Neutrophil (primary cell): ENCODE data around the gene SRSF11.

ENCODE experiments used
- H3K27ac ChIP-seq: fragments of 200-600 bp; sonication (generic); 2 replicates; pipeline ENCODE4 v1.5.1; 2016; ENCODE audit warnings: mild to moderate bottlenecking, moderate library complexity
- H3K27me3 ChIP-seq: fragments of 200-600 bp; sonication (generic); 2 replicates; pipeline ENCODE4 v1.6.0; 2016; ENCODE audit warnings: mild to moderate bottlenecking
- H3K36me3 ChIP-seq: fragments of 200-600 bp; sonication (generic); 2 replicates; pipeline ENCODE4 v1.5.1; 2017
- H3K4me1 ChIP-seq, 2 experiments: fragments of 200-600 bp in 1 of 2; sonication (generic) in 1 of 2; 1 replicate in 1 of 2; 2 replicates in 1 of 2; pipeline versions ENCODE4 v1.5.1 to v1.6.1; 2013 to 2016; ENCODE audit warnings: low read depth in 1 of 2, low read length in 1 of 2, mild to moderate bottlenecking in 1 of 2, moderate library complexity in 1 of 2; ENCODE audit not compliant: control insufficient read depth in 1 of 2, insufficient read depth in 1 of 2
- H3K4me3 ChIP-seq, 2 experiments: fragments of 200-600 bp in 1 of 2; sonication (generic) in 1 of 2; 1 replicate in 1 of 2; 2 replicates in 1 of 2; pipeline ENCODE4 v1.5.1; 2013 to 2016; ENCODE audit warnings: low read depth in 1 of 2, low read length in 1 of 2, mild to moderate bottlenecking in 1 of 2, moderate library complexity in 1 of 2
- H3K9me3 ChIP-seq: fragments of 200-600 bp; sonication (generic); 2 replicates; pipeline ENCODE4 v1.5.1; 2016
- TF ChIP-seq, protein P1 (sequence below): fragments of 200-600 bp; sonication (generic); IDR thresholded peaks from 2 replicates; pipeline ENCODE4 v1.5.1; 2016; ENCODE audit warnings: antibody characterized with exemption

The SRSF11 gene

DNA sequence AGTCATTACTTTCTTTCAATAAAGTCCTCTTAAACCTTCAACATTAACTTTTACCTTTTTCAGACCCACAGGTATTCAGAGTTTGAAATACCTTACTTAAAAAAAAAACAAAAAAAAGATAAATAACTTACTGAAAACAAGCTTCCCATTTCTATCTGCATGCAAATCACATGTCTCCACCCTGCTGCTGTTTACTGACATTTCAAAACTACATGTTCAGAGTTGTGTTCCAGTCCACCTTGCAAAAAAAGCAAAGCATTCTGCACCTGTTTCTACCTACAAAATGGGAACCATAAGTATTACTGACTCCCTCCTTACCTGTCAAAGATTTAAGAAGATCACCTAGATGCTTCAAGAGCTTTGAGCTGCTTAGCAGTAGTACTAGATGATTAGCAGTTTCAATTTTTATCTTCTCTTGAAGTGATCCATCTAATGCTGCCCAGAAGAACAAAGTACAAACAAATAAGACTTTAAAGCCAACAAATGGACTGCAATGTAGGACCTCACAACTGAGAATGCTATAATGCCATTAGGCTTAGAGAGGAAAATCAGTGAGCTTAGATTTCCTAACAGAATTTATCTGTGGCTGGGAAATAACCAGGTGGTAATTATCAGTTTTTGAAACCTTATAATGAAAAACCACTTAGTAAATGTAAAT, 72.1 kb downstream of the SRSF11 start:
- Histone ChIP-seq H3K9me3 (no peaks in the 10 kb centered on the region), H3K36me3 (peaks cover 14% of the 10 kb centered on the region), H3K27me3 (no peaks in the 10 kb centered on the region), H3K4me3 (no peak overlapping the region), H3K27ac (no peak overlapping the region), H3K4me1 (no peaks in the 10 kb centered on the region)
- TF ChIP-seq, protein P1, sequence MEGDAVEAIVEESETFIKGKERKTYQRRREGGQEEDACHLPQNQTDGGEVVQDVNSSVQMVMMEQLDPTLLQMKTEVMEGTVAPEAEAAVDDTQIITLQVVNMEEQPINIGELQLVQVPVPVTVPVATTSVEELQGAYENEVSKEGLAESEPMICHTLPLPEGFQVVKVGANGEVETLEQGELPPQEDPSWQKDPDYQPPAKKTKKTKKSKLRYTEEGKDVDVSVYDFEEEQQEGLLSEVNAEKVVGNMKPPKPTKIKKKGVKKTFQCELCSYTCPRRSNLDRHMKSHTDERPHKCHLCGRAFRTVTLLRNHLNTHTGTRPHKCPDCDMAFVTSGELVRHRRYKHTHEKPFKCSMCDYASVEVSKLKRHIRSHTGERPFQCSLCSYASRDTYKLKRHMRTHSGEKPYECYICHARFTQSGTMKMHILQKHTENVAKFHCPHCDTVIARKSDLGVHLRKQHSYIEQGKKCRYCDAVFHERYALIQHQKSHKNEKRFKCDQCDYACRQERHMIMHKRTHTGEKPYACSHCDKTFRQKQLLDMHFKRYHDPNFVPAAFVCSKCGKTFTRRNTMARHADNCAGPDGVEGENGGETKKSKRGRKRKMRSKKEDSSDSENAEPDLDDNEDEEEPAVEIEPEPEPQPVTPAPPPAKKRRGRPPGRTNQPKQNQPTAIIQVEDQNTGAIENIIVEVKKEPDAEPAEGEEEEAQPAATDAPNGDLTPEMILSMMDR = no peak

DNA sequence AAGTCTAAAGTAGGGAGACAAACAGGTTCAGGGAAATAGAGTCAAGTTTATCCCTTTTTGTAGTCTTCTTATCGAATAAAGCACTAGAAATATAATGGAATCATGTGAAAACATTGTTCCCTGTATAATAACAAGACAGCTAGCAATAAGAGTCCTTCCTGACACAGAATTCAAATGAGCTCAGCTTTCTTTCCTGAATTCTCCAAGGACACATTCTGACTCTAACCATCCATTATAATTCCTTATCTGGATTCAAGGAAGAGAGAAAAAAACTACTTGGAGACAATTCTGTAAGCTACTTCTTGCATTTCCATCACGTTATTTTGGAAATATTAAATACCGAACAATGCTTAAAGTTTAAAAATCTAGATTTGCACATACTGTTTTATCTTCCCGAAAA, 74.6 kb downstream of the SRSF11 start:
- Histone ChIP-seq H3K9me3 (no peaks in the 10 kb centered on the region), H3K4me3 (no peak overlapping the region), H3K36me3 (peaks cover 14% of the 10 kb centered on the region), H3K4me1 (no peaks in the 10 kb centered on the region), H3K27ac (no peak overlapping the region), H3K27me3 (no peaks in the 10 kb centered on the region)
- TF ChIP-seq, protein P1 = no peak

DNA sequence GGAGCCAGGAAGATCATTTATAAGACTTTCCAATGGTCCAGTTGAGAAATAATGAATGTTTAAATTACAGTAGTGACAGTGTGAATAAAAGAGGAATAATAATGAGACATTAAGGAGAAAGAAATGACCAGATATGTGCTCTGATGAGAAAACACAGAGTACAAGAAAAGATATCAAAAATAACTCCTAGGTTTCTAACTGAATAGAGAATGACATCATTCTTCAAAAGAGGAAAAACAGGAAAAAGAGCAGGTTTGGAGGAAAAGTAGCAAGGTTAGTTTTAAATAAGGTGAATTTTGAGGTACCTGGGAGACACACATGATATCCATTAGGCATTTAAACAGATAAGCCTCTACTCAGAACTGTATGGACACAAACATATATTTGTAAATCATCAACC, 78.3 kb downstream of the SRSF11 start:
- Histone ChIP-seq H3K9me3 (no peaks in the 10 kb centered on the region), H3K4me3 (no peak overlapping the region), H3K27ac (no peak overlapping the region), H3K36me3 (peaks cover 4% of the 10 kb centered on the region), H3K27me3 (no peaks in the 10 kb centered on the region), H3K4me1 (no peaks in the 10 kb centered on the region)
- TF ChIP-seq, protein P1 = no peak
